K562 (cell line): ENCODE results near the gene DELE1. TPM values are rescaled to one million over a fixed set of nuclear protein-coding genes. Genes with fewer than 3 reads are reported as not detected.

ENCODE experiments used
- E2F4 ChIP-seq: sonication (generic); formaldehyde crosslinking; IDR thresholded peaks from 2 replicates; pipeline ENCODE4 v1.8.0; 2022; ENCODE audit warnings: mild to moderate bottlenecking, low read depth, missing genetic modification reagents
- E2F8 ChIP-seq: fragments of 450-650 bp; IDR thresholded peaks from 2 replicates; pipeline ENCODE4 v1.7.1; 2018; ENCODE audit warnings: mild to moderate bottlenecking, low read depth; ENCODE audit not compliant: partially characterized antibody
- EHMT2 ChIP-seq: fragments of 450-650 bp; IDR thresholded peaks from 2 replicates; pipeline ENCODE4 v1.6.1; 2018; ENCODE audit warnings: antibody characterized with exemption
- FOXA3 ChIP-seq, 2 experiments: fragments of 450-650 bp in 1 of 2; sonication (generic) in 1 of 2; formaldehyde crosslinking; IDR thresholded peaks in 1 of 2; conservative IDR thresholded peaks in 1 of 2; 2 replicates each; pipeline versions ENCODE4 v1.4.0 to v1.8.0; 2020 to 2022; ENCODE audit warnings: mild to moderate bottlenecking in 2 of 2, missing genetic modification reagents in 1 of 2
- GTF2E2 ChIP-seq: fragments of 200-800 bp; sonication (Bioruptor generic); IDR thresholded peaks from 2 replicates; pipeline ENCODE4 v1.6.1; 2016; ENCODE audit warnings: missing genetic modification characterization, missing compliant biosample characterization
- HDGF ChIP-seq: fragments of 450-650 bp; IDR thresholded peaks from 2 replicates; pipeline ENCODE4 v1.6.1; 2016
- HNRNPUL1 ChIP-seq: fragments of 200-400 bp; formaldehyde crosslinking; IDR thresholded peaks from 2 replicates; pipeline ENCODE4 v1.6.1; 2017; ENCODE audit warnings: low read length
- MEF2A ChIP-seq: IDR thresholded peaks from 2 replicates; pipeline ENCODE4 v1.6.1; 2011; ENCODE audit warnings: low read depth, mild to moderate bottlenecking, low read length, moderate library complexity; ENCODE audit not compliant: control insufficient read depth
- MXI1 ChIP-seq: IDR thresholded peaks from 2 replicates; pipeline ENCODE4 v1.6.1; 2011; ENCODE audit warnings: low read depth, mild to moderate bottlenecking, improper control_type of control experiment, low read length
- PCBP2 ChIP-seq: fragments of 200-400 bp; formaldehyde crosslinking; IDR thresholded peaks from 2 replicates; pipeline ENCODE4 v1.6.1; 2018; ENCODE audit warnings: low read length, low read depth, mild to moderate bottlenecking, moderate library complexity; ENCODE audit not compliant: poor library complexity, severe bottlenecking
- PURB ChIP-seq: sonication (generic); formaldehyde crosslinking; IDR thresholded peaks from 2 replicates; pipeline ENCODE4 v1.9.0; 2021; ENCODE audit warnings: low read depth, mild to moderate bottlenecking, missing genetic modification reagents
- RBBP5 ChIP-seq: fragments of 200-600 bp; sonication (generic); IDR thresholded peaks from 2 replicates; pipeline ENCODE4 v1.6.1; 2012; ENCODE audit warnings: borderline replicate concordance, mild to moderate bottlenecking, low read length, control low read depth, inconsistent platforms; ENCODE audit not compliant: insufficient read depth, poor library complexity, severe bottlenecking
- SREBF1 ChIP-seq: fragments of 150-350 bp; IDR thresholded peaks from 2 replicates; pipeline ENCODE4 v1.6.1; 2014; ENCODE audit warnings: antibody characterized with exemption, low read depth, low read length, borderline replicate concordance
- TEAD1 ChIP-seq, 2 experiments: fragments of 450-650 bp in 1 of 2; sonication (generic) in 1 of 2; formaldehyde crosslinking; IDR thresholded peaks; 2 replicates each; pipeline versions ENCODE4 v1.4.0 to v1.8.0; 2020 to 2022; ENCODE audit warnings: mild to moderate bottlenecking in 2 of 2, missing genetic modification reagents in 1 of 2
- U2AF1 ChIP-seq: fragments of 200-400 bp; formaldehyde crosslinking; optimal IDR thresholded peaks from 2 replicates; pipeline ENCODE3; 2017; ENCODE audit warnings: mild to moderate bottlenecking, low read depth, low read length, moderate library complexity
- VEZF1 ChIP-seq: fragments of 200-800 bp; sonication (Bioruptor generic); IDR thresholded peaks from 2 replicates; pipeline ENCODE4 v1.6.1; 2017; ENCODE audit warnings: missing genetic modification characterization, missing compliant biosample characterization
- WHSC1 ChIP-seq: IDR thresholded peaks from one replicate; pipeline ENCODE4 v1.6.1; 2012; ENCODE audit warnings: low read length, control low read depth, inconsistent platforms
- ZBTB12 ChIP-seq: fragments of 250-450 bp; sonication (Bioruptor Pico); IDR thresholded peaks from 2 replicates; pipeline ENCODE4 v1.4.0; 2020
- ZKSCAN1 ChIP-seq: fragments of 150-350 bp; IDR thresholded peaks from 2 replicates; pipeline ENCODE4 v1.6.1; 2016; ENCODE audit warnings: low read depth, low read length
- ZNF143 ChIP-seq: sonication (generic); formaldehyde crosslinking; IDR thresholded peaks from 2 replicates; pipeline ENCODE4 v1.9.0; 2022; ENCODE audit warnings: mild to moderate bottlenecking, missing genetic modification reagents
- ZNF184 ChIP-seq: sonication (generic); formaldehyde crosslinking; IDR thresholded peaks from 2 replicates; pipeline ENCODE4 v1.5.0; 2020; ENCODE audit warnings: missing genetic modification reagents
- ZNF41 ChIP-seq: fragments of 250-450 bp; sonication (Bioruptor Pico); conservative IDR thresholded peaks from 2 replicates; pipeline ENCODE4 v1.4.0; 2020; ENCODE audit warnings: mild to moderate bottlenecking
- ZNF584 ChIP-seq: fragments of 200-800 bp; sonication (Bioruptor generic); IDR thresholded peaks from 2 replicates; pipeline ENCODE4 v1.6.1; 2016; ENCODE audit warnings: low read depth, mild to moderate bottlenecking, missing genetic modification characterization, missing compliant biosample characterization
- ZNF717 ChIP-seq: fragments of 250-450 bp; sonication (Bioruptor Pico); IDR thresholded peaks from 2 replicates; pipeline ENCODE4 v1.5.0; 2021
- polyA plus RNA-seq, 8 experiments: library from polyadenylated mRNA; depleted of rRNA in 4 of 8; stranded (reverse) in 5 of 8; unstranded in 3 of 8; fragments of >200 nt; fragmentation: Nextera tagmentation in 2 of 8; fragmentation: Illumina TruSeq in 1 of 8; extraction: Ambion mirVana in 2 of 8; extraction: Trizol in 1 of 8; gene quantifications; 2 replicates each; pipeline versions ENCODE4 v1.2.1 to v1.2.3, GENCODE V29; 2011 to 2014; ENCODE audit warnings: inconsistent platforms in 1 of 8, missing spikeins in 1 of 8
- total RNA-seq, 7 experiments: library from RNA; depleted of rRNA in 6 of 7; stranded (reverse); fragments of >200 nt in 6 of 7; fragmentation: Illumina TruSeq in 2 of 7; extraction: Trizol in 2 of 7; gene quantifications; 2 replicates each; pipeline versions ENCODE4 v1.2.1 to v1.2.3, GENCODE V29; 2011 to 2021; ENCODE audit warnings: low replicate concordance in 1 of 7

DELE1 gene
- total and polyA plus RNA-seq, 9 of the 15 experiments (the other 6 are each of a cell fraction or from before 2014, with no cell fraction given), result 16.6 to 74.4 (median 49.8) TPM

GRCh38 chr5:141914199-141914743, 9.4 kb upstream of the DELE1 start (continued):
- TF ChIP-seq E2F8, result no peak
- no peak for TF ChIP-seq U2AF1
- no peak for TF ChIP-seq PCBP2
- TF ChIP-seq HNRNPUL1, result no peak
- no peak for TF ChIP-seq MEF2A
- no peak for TF ChIP-seq ZNF717
- TF ChIP-seq ZBTB12, result no peak
- no peak for TF ChIP-seq FOXA3 (CRISPR knock-in tag; conservative IDR thresholded peaks at IDR 0.05 in 1 of 2, IDR thresholded peaks at IDR 0.05 in 1 of 2)
- TF ChIP-seq EHMT2, result no peak
- TF ChIP-seq RBBP5, result peak; percentile 65
- TF ChIP-seq ZKSCAN1, result no peak
- TF ChIP-seq SREBF1, result no peak
- TF ChIP-seq VEZF1 (CRISPR knock-in tag), result no peak
- TF ChIP-seq GTF2E2 (tag), result no peak
- no peak for TF ChIP-seq TEAD1 (CRISPR knock-in tag; IDR thresholded peaks at IDR 0.05)
- TF ChIP-seq ZNF584 (CRISPR knock-in tag), result no peak
- no peak for TF ChIP-seq E2F4 (CRISPR knock-in tag)
- TF ChIP-seq PURB (CRISPR knock-in tag), result no peak
- TF ChIP-seq WHSC1, result no peak
- no peak for TF ChIP-seq ZNF184
- TF ChIP-seq ZNF143 (CRISPR knock-in tag), result no peak
- no peak for TF ChIP-seq ZNF41
- no peak; the same call in 1 of the 2 replicates for TF ChIP-seq HDGF
- TF ChIP-seq MXI1, result no peak
